Loucy (cell line): Measurements from ENCODE around the gene NCOR2.
A peak's percentile ranks its signal among the peaks of the same experiment; 100 is the strongest.

Source experiments
- H2AFZ ChIP-seq: fragments of 200-600 bp; sonication (generic); 2 replicates; pipeline ENCODE4 v1.6.0; 2016; ENCODE audit warnings: antibody characterized with exemption, mild to moderate bottlenecking, low read length, moderate library complexity
- H3F3A ChIP-seq: fragments of 200-600 bp; 2 replicates; pipeline ENCODE4 v1.6.0; 2016; ENCODE audit warnings: antibody characterized with exemption, low read depth, mild to moderate bottlenecking
- H3K27me3 ChIP-seq: fragments of 200-600 bp; sonication (generic); 2 replicates; pipeline ENCODE4 v1.6.1; 2014; ENCODE audit warnings: low read length, mild to moderate bottlenecking; ENCODE audit not compliant: insufficient read depth, poor library complexity, severe bottlenecking
- H3K36me3 ChIP-seq: fragments of 200-600 bp; sonication (generic); 2 replicates; pipeline ENCODE4 v1.6.1; 2016; ENCODE audit warnings: low read length; ENCODE audit not compliant: insufficient read depth
- H3K4me1 ChIP-seq: fragments of 200-600 bp; sonication (generic); 2 replicates; pipeline ENCODE4 v1.5.1; 2014; ENCODE audit warnings: low read length, mild to moderate bottlenecking; ENCODE audit not compliant: insufficient read depth, poor library complexity, severe bottlenecking
- H3K4me2 ChIP-seq: fragments of 200-600 bp; sonication (generic); 2 replicates; pipeline ENCODE4 v1.6.0; 2014; ENCODE audit warnings: antibody characterized with exemption, low read length, low read depth, mild to moderate bottlenecking; ENCODE audit not compliant: poor library complexity, severe bottlenecking
- H3K4me3 ChIP-seq: fragments of 200-600 bp; sonication (generic); 2 replicates; pipeline ENCODE4 v1.5.1; 2014; ENCODE audit warnings: low read length, mild to moderate bottlenecking, mixed read lengths; ENCODE audit not compliant: poor library complexity, severe bottlenecking
- H3K79me2 ChIP-seq: fragments of 200-600 bp; sonication (generic); 2 replicates; pipeline ENCODE4 v1.6.1; 2014; ENCODE audit warnings: low read length; ENCODE audit not compliant: insufficient read depth
- H3K9ac ChIP-seq: fragments of 200-600 bp; sonication (generic); 2 replicates; pipeline ENCODE4 v1.6.0; 2014; ENCODE audit warnings: mild to moderate bottlenecking, low read depth, low read length, moderate library complexity; ENCODE audit not compliant: poor library complexity, severe bottlenecking
- H3K9me2 ChIP-seq: fragments of 200-600 bp; sonication (generic); replicated peaks from 2 replicates; pipeline ENCODE4 v1.6.1; 2016; ENCODE audit warnings: low read depth, low read length, mixed read lengths
- H3K9me3 ChIP-seq: fragments of 200-600 bp; sonication (generic); 2 replicates; pipeline ENCODE4 v1.6.1; 2014; ENCODE audit warnings: mild to moderate bottlenecking, antibody characterized with exemption, low read length, low read depth; ENCODE audit not compliant: insufficient read depth
- H4K20me1 ChIP-seq: fragments of 200-600 bp; sonication (generic); 2 replicates; pipeline ENCODE4 v1.6.0; 2014; ENCODE audit warnings: antibody characterized with exemption, low read length, mild to moderate bottlenecking; ENCODE audit not compliant: insufficient read depth, poor library complexity, severe bottlenecking
- EZH2phosphoT487 ChIP-seq: fragments of 200-600 bp; IDR thresholded peaks from 2 replicates; pipeline ENCODE4 v1.6.1; 2018; ENCODE audit warnings: antibody characterized with exemption, mild to moderate bottlenecking, moderate library complexity, borderline replicate concordance
- TF ChIP-seq, protein P1 (sequence below): fragments of 200-600 bp; sonication (generic); conservative IDR thresholded peaks from 2 replicates; pipeline ENCODE4 v1.5.1; 2014; ENCODE audit warnings: mild to moderate bottlenecking, antibody characterized with exemption, low read length

NCOR2 gene

DNA sequence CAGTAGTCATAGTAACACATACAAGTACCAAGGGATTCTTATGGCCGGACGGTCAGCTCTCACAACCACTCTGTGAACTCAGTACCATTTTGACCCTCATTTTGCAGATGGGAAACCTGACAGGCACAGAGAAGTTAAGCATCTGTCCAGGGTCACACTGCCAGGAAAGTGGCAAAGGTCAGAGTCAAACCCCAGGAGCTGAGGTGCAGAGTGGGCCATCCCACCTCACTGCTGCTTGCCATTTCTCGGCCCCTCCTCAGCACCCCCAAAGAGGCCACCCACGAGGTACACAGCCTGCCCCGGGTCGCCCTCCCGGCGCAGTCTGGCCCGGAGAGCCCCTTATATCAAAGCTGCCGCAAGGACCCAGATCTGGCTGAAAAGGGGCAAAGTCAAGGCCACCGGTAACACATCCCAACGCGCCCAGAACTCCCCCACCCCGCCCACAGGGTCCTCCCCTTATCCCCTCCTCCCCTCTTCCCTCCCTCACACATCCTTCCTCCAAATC is 1.7 kb downstream of the NCOR2 start:
- Histone ChIP-seq H2AFZ (no peak overlapping the region), H3F3A (no peaks in the 10 kb centered on the region), H3K36me3 (no peaks in the 10 kb centered on the region), H3K4me1 (peaks cover 34% of the 10 kb centered on the region), H3K27me3 (no peaks in the 10 kb centered on the region), H3K4me2 (peak overlapping the region; percentile 94), H3K9me2 (no peaks in the 10 kb centered on the region), H3K9me3 (no peaks in the 10 kb centered on the region), H3K79me2 (peaks cover 63% of the 10 kb centered on the region), H3K4me3 (peak overlapping the region; percentile 98), H4K20me1 (peaks cover 59% of the 10 kb centered on the region), H3K9ac (peak overlapping the region; percentile 95)
- TF ChIP-seq, protein P1, sequence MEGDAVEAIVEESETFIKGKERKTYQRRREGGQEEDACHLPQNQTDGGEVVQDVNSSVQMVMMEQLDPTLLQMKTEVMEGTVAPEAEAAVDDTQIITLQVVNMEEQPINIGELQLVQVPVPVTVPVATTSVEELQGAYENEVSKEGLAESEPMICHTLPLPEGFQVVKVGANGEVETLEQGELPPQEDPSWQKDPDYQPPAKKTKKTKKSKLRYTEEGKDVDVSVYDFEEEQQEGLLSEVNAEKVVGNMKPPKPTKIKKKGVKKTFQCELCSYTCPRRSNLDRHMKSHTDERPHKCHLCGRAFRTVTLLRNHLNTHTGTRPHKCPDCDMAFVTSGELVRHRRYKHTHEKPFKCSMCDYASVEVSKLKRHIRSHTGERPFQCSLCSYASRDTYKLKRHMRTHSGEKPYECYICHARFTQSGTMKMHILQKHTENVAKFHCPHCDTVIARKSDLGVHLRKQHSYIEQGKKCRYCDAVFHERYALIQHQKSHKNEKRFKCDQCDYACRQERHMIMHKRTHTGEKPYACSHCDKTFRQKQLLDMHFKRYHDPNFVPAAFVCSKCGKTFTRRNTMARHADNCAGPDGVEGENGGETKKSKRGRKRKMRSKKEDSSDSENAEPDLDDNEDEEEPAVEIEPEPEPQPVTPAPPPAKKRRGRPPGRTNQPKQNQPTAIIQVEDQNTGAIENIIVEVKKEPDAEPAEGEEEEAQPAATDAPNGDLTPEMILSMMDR: no peak

DNA sequence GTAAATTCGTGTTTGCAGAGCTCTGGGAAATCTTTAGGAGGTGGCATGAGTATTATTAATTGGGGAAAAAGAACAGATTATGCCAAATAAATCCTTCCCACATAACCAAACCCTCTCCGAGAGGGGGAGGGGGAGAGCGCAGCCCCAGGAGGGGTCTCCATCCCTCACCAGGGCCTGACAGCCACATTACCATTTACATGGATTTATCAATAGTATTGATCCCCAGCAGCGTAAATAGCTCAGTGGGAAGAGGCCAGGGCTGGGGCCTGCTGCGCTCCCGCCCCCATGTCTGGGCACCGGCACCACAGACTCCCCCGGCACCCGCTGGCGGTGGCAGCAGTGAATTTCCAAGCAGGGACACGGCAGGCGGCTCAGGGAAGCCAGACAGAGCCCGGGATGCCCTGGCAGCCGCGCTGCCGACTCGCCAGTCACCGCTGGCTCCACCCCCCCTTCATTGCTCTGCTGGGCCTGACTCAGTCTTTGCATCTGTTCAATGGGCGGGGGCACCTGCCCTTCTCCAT is 2.4 kb downstream of the NCOR2 start:
- H3K4me3 ChIP-seq: peak overlapping the region; percentile 98
- peaks cover 64% of the 10 kb centered on the region for H4K20me1 ChIP-seq
- H3F3A ChIP-seq: no peaks in the 10 kb centered on the region
- no peaks in the 10 kb centered on the region for H3K9me3 ChIP-seq
- no peaks in the 10 kb centered on the region for H3K27me3 ChIP-seq
- H3K4me1 ChIP-seq: peaks cover 34% of the 10 kb centered on the region
- H3K36me3 ChIP-seq: no peaks in the 10 kb centered on the region
- H3K9me2 ChIP-seq: no peaks in the 10 kb centered on the region
- TF ChIP-seq EZH2phosphoT487: no peak
- TF ChIP-seq, protein P1: no peak
- H3K4me2 ChIP-seq: peak overlapping the region; percentile 94
- peaks cover 70% of the 10 kb centered on the region for H3K79me2 ChIP-seq
- no peak overlapping the region for H2AFZ ChIP-seq
- peak overlapping the region; percentile 95 for H3K9ac ChIP-seq

DNA sequence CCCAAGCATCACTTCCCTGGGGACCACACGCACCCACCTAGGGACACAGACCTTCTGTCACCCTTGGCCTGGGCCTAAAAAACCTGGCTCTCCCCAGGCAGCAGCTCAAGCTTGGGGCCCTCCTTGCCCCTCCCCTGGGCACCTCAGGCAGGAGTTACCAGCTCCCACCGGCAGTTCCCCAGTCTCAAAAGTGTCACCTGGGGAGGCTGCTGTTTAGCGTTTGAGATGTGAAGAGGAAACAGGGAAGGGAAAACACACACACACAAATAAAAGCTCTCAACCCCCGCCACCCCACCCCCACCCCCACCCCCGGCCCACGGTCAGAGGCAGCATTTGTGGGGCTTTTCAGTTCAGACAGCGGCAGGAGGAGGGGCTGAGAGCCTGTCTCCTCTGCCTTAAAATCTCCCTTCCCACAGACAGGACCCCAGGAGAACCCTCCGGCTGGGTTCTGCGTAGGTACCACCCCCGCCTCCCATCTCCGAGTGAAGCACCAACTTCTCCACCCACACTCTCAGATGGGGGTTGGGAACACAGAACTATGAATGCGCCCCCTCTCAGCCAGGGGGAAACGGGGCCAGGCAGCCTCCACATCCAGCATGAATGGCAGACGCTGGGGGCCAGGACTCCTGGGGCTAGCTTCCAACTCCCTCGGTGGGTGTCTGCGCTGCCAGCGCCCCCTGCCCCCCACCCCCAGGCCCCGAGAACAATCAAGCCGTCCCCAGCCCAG is 3.0 kb downstream of the NCOR2 start:
- peak overlapping the region; percentile 94 for H3K4me2 ChIP-seq
- H3K79me2 ChIP-seq: peaks cover 76% of the 10 kb centered on the region
- no peaks in the 10 kb centered on the region for H3K27me3 ChIP-seq
- peaks cover 34% of the 10 kb centered on the region for H3K4me1 ChIP-seq
- H3K9me3 ChIP-seq: no peaks in the 10 kb centered on the region
- no peak overlapping the region for H3K9ac ChIP-seq
- peaks cover 70% of the 10 kb centered on the region for H4K20me1 ChIP-seq
- peak overlapping the region; percentile 98 for H3K4me3 ChIP-seq
- no peak overlapping the region for H2AFZ ChIP-seq
- no peak for TF ChIP-seq EZH2phosphoT487
- TF ChIP-seq, protein P1: no peak
- H3K9me2 ChIP-seq: no peaks in the 10 kb centered on the region
- H3K36me3 ChIP-seq: no peaks in the 10 kb centered on the region
- H3F3A ChIP-seq: no peaks in the 10 kb centered on the region
